Measurements from ENCODE around the gene NKX1-2.

- TF ChIP-seq EZH2phosphoT487 (IDR thresholded peaks at IDR 0.05; ENCODE audit: borderline replicate concordance, low read depth, low read length) (no peak), CTCF (conservative IDR thresholded peaks at IDR 0.05; ENCODE audit: low read length) (no peak)
Measured at GRCh38 chr10:124422742-124423141, 27.1 kb downstream of the NKX1-2 start.

Data from OCI-LY7 (cell line).